ENCODE results near the gene C1QTNF12.

The C1QTNF12 gene

DNA sequence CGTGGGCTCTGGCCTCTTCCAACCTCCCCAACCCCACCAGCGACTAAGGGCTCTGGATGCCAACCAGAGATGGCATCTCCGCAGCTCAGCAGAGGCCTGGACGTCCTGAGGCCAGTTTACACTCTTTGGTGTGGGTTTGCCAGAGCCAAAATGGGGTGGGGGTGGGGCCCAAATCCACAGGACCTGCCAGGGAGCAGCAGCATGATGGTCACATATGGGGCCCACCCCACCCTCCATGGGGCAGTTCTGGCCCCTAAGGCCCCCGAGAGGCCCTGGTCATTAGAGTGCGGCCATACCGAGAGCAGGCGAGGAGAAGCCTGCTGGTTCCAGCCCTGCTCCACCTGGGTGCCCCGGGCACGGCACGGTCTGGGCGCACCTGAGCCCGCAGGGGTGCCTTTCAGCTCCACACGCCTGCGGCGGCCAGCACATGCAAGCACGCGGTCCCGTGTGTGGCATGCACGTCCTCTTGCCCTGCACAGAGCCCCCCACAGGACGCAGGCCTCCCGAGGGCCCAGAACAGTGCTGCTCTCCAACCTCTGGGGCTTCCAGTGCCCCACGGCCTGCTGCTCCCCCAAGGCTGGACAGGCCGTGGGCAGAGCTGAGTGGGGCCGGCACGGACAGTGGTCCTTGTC, 4.8 kb downstream of the C1QTNF12 start:
- no peak for DNase-seq (ENCODE audit: extremely low read depth in 1 of 2, low read depth in 1 of 2)

DNA sequence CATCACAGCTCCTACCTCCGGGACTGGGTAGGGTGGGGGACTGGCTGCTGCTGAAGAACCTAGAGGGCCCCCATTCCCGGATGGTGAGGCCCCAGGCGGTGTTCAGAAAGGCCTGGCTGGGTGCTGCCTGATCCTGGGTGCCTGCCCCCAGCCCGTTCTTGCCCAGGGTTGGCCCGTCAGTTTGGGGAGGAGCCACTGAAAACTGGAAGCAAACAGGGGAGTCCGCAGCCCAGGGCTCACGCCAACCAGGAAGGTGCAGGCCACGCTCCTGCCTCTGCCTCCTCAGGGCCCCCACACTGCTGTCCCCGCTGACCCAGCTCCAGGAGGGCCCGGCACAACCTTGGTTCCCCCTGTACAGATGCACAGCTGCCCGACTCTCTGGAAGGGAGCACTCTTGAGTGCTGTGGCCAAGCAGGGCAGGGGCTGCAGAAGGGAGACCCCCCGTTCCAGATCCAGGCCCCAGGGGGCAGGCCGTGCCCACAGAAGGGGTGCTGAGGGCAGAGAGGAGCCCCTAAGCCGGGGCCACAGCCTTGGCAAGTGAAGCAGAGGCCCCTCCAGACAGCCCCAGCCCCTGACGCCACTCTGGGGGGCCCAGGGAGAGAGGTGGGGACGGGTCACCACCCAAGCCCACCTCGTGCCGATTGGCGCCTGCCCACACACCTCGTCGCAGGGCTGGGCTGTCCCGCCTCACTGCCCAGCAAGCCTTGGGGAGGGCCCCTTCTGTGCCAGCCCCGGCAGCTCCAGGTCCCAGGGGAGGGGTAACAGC, 5.5 kb downstream of the C1QTNF12 start:
- DNase-seq (ENCODE audit: extremely low read depth in 1 of 2, low read depth in 1 of 2) = no peak

DNA sequence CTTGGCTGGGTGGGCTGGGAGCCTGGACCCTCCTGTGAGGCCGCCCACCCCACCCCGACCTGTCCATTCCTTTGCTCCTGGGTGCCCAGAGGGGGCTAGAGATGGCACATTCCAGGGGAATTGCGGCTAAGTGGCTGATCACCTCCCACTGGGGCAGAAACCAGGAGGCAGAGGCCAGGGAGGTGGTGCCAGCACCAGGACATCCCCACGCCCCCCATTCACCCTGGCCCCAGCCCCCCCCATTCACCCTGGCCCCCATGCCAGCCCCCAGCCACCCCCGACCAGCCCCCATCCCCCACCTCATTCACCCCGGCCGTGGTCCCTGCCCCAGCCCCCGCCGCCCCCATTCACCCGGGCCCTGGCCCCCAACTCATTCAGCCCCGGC, 6.2 kb downstream of the C1QTNF12 start:
- DNase-seq (ENCODE audit: extremely low read depth in 1 of 2, low read depth in 1 of 2) = no peak

DNA sequence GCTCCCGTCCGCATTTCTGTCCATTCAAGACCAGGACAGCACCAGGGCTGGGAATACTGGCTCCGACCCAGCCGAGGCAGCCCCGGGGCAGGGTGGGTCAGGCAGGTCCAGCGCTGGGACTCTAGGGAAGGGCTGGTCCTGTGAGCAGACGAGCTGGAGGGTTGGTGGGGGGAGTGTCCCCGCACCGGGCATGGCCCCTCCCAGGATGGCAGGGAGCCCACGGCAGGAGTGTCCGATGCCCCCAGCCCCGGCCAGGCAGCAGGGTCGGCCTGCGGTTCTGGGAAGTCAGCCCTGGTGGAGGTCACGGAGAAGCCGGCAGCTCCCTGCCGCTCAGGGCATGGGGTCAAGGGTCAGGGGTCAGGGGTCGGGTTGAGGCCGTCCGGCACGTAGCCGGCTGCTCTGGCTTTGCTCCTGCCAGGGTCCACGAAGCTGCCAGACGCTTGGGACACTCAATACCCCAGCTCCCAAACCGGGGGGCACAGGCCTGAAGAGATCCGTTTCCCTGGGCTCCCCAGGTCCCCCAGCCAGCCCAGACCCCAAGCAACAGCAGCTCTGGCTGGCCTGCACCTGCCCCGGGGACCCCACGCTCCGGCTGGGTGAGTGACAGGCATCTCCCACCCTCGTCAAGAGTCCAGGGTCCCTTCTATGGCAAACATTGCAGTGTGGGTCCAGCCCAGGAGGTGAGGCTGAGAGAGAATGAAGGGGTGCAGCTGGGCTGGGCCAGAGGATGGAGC, 6.7 kb downstream of the C1QTNF12 start:
- DNase-seq (ENCODE audit: extremely low read depth in 1 of 2, low read depth in 1 of 2) = no peak

DNA sequence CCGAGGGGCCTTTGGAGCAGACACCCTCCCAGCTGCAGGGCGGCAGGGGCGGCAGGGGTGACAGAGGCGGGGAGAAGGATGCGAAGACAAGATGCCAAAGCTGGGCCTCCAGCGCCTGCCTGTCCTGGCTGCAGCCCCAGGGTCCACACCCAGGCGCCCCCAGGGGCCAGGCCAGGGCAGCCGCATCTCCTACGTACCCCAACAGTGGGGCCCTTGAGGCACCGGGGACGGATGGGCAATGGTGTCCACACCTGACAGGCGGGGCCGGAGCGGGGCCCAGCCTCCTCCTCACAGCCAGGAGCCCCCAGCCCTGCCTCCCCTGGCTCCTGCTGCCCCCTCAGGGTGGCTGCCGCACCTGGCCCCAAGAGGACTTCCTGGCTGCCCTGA, 7.3 kb downstream of the C1QTNF12 start:
- no peak for DNase-seq (ENCODE audit: extremely low read depth in 1 of 2, low read depth in 1 of 2)

DNA sequence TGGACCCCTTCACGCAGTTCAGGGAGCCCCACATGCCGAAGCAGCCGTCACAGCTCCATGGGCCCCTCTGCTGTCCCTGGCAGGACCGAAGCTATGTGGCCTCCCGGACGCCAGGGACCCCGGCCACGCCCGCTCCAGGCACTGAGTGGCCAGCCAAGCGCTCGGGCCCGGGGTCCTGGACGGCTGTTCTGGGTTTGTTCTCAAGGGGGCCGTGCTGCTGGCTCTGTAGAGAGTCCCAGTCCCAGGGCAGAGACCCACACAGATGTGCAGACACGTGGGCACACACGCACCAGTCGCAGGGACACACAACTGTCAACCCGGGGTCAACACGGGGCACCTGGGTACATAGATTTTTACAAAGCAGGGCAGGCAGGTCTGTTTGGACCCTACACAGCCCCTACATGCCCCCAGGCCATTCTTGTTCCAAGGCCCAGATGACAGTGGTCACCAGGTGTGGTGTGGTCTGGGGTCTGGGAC, 7.8 kb downstream of the C1QTNF12 start:
- no peak for DNase-seq (ENCODE audit: extremely low read depth in 1 of 2, low read depth in 1 of 2)

DNA sequence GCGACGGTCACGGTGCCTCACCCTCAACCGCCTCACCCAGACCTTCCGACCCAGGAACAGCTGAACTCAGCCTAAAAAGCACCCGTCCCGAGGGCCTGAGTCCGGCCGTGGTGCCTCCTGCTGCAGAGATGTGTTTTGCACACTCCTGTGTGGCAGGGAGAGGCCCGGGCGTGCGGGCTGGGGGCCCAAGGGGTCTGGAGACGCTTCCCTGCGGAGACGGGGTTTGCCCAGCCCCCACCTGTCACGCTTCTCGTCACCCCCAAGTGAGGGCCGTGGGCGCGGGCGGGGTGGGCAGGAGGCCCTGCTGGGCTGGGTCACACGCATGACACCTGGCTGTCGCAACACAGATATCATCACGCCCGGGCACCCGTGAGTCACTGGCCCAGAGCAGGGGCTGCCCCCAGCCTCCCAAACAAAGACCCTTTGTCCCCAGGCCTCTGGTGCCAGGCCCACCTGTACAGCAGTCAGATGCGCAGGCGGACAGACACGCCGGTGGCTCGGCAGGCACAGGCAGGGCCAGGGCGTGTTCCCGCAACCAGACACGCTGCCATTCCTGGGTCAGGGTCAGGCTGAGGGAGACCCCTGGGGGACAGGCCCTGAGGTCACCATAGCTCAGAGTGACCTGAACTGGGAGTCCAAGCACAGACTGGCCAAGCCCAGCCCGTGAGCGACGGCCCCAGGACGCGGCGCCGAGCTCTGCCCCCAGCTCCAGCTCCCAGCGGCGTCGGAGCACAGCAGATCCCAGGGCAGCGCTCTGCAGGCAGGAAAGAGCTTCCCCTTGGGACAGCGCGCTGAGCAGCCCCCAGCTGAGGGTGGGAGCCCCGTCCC, 8.4 kb downstream of the C1QTNF12 start:
- DNase-seq (ENCODE audit: extremely low read depth in 1 of 2, low read depth in 1 of 2) = no peak

DNA sequence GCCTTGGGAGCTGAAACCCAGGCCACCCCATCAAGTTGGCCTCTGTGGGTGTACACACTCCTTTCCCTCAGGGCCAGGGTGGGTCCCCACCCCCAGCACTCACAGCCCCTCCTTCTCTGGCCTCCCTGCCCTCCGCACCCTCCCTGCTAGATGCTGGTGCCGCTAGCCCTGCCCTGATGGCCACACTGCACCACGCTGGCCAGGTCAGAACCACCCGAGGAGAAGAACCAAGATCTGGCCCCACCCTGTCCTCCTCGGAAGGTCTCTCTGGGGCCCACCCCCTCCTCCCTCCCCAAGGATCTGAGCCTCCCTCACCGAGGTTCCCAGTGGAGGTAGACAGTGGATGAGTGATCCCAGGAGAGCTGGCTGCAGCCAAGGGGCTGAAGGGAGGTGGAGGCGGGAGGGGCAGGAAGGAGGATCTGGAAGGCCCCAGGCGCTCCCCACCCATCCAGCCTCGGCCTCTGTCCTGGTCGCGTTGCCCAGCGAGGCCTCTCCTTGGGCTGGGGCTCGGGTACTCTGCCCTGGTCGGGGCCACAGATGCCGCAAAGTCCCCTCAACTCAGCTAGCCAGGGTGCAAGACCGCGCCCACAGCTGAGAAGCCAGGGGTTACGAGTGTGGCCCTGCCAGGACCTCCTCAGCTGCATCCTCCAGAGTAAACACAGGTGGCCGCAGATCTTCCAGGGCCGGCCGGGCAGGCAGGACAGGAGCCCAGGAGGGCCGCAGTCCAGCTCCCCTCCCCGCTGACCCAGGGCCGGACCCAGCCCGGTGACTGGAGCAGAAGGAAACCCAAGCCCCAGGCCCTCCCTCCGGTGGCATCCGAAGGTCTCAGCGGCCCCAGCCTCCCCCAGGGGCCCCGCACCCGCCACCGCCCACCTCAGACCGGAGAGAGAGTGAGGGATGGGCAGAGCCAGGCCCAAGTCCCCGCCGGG, 9.3 kb downstream of the C1QTNF12 start:
- DNase-seq (ENCODE audit: extremely low read depth in 1 of 2, low read depth in 1 of 2) = no peak

DNA sequence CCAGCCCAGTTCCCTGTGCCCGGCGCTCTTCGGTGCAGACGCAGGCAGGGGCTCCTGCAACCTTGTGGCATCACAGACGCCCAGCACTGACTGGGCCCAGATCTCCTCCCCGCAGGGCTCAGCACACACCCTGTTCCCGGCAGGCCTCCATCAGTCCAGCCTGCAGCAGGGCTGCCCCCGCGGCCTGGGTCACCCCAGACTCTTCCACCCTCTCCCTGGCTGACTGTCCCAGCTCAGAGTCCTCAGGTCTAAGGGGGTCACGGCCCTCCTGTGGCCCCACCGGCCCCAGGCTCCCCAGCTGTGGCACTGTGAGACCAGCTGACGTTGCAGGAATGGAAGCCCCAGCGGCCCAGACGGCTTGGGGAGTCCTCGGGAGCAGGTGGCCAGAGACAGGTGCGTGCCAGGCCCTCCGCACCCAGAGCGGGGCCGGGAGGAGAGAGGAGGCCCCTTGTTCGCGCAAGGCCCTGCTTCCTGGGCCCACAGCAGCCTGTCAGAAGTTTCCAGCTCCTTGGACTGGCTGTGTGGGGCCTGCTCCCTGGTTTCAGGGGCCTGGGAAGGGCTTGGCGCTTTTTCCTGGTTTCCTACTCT, 10.3 kb downstream of the C1QTNF12 start:
- no peak for DNase-seq (ENCODE audit: extremely low read depth in 1 of 2, low read depth in 1 of 2)

DNA sequence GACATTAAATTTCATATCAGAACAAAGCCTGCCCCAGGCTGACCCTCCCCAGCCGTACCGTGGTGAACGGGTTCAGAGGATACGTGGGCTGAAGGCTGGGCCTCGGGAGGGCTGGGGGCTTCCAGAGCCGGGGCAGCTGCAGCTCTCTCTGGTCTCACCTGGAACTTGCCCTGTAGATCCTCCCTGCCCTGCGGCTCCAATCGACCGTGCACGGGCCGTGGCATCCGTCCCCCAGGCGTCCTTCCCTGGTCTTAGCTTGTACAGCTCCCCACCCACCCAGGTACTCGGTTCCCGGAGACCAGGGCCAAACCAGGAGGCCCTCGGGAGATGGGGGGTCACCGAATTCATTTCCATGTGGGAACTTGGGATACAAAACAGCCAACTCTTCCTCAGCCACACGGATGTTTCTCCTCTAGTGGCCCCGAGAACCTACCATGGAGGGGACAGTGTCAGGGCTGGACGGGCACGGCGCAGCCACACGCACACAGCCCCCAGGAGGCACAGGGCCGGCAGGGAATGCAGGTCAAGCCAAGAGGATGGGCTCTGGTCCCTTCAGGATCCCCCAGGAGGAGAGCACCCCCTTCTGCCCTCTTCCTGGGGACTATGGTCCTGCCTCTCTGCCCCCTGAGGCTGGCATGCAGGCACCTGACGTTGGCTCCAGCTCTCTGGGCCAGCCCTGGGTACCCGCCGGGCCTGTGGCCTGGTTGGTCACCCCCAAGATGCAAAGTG, 11.3 kb downstream of the C1QTNF12 start:
- DNase-seq (ENCODE audit: extremely low read depth in 1 of 2, low read depth in 1 of 2) = no peak

DNA sequence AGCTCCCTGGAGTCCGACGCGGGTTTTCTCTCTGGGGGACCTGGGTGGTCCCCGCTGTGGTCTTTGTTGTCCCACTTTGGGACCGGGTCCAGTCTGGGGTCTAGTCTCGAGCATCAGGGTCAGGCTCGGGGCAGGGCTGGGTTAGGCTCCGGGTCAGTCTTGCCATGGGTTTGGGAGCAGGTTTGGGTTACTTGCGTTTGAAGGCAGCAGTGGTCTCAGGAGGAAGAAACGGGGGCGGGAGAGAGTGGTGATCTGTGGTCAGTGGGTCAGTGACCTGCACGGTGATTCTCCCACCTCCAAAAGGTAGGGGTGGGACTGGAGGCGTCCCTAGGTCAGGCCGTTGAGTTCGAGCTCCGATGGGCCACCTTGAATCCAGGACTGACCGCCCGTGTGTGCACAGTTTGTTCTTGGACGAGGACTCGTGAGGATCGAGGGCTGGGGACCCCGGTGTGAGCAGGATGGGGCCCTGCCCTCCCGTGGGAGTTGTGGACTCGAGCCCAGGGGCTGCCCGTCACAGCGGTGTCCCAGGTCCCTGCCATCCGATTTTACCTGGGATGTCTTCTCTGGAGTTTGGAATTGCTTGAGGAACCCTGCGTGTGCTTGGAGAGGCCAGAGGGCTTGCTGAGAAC, 12.2 kb downstream of the C1QTNF12 start:
- no peak for DNase-seq (ENCODE audit: extremely low read depth in 1 of 2, low read depth in 1 of 2)

DNA sequence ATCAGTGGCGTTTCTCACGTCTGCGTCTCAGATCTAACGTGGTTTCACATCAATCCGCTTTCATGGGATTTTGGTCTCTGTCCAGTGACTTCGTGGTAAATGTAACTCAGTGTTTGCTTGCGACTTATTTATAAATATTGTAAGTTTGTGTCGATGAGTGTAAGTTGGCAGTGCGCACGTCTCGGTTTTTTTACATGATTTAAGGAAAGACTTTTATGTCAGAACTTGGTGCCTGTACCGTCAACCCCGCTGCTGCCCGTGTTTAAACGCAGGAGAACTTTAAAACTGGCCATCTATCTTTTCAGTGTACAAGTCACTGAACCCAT, 13.0 kb downstream of the C1QTNF12 start:
- no peak for DNase-seq (ENCODE audit: extremely low read depth in 1 of 2, low read depth in 1 of 2)

DNA sequence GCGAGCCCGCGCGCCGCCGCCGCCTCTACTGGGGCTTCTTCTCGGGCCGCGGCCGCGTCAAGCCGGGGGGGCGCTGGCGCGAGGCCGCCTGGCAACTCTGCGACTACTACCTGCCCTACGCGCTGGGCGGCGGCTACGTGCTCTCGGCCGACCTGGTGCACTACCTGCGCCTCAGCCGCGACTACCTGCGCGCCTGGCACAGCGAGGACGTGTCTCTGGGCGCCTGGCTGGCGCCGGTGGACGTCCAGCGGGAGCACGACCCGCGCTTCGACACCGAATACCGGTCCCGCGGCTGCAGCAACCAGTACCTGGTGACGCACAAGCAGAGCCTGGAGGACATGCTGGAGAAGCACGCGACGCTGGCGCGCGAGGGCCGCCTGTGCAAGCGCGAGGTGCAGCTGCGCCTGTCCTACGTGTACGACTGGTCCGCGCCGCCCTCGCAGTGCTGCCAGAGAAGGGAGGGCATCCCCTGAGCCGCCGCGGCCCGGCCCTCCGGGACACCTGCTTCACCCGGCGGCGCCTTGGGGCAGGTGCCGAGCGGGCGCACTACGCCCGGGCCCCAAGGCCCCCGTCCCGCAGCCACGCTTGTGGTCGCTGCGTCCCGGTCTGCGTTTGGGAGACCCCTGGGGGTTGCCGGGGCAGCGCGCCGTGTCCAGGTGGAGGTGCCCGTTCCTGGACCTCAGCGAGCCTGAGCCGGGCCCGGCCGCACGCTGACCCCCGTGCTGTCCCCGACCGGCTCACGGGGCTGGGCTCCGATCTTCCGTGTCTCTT, 13.5 kb downstream of the C1QTNF12 start:
- DNase-seq (ENCODE audit: extremely low read depth in 1 of 2, low read depth in 1 of 2) = no peak

DNA sequence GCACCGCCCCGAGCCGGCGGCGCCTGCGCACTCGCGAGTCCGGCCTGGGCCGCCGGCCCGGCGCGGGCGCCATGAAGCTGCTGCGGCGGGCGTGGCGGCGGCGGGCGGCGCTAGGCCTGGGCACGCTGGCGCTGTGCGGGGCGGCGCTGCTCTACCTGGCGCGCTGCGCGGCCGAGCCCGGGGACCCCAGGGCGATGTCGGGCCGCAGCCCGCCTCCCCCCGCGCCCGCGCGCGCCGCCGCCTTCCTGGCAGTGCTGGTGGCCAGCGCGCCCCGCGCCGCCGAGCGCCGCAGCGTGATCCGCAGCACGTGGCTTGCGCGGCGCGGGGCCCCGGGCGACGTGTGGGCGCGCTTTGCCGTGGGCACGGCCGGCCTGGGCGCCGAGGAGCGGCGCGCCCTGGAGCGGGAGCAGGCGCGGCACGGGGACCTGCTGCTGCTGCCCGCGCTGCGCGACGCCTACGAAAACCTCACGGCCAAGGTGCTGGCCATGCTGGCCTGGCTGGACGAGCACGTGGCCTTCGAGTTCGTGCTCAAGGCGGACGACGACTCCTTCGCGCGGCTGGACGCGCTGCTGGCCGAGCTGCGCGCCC, 14.2 kb downstream of the C1QTNF12 start, which contains the start of gene B3GALT6:
Gene B3GALT6 (plus strand): TSS at position 30 of the 588 bp plus-strand sequence. CDS start 42 bp downstream, at position 72.
- DNase-seq (ENCODE audit: extremely low read depth in 1 of 2, low read depth in 1 of 2) = no peak

DNA sequence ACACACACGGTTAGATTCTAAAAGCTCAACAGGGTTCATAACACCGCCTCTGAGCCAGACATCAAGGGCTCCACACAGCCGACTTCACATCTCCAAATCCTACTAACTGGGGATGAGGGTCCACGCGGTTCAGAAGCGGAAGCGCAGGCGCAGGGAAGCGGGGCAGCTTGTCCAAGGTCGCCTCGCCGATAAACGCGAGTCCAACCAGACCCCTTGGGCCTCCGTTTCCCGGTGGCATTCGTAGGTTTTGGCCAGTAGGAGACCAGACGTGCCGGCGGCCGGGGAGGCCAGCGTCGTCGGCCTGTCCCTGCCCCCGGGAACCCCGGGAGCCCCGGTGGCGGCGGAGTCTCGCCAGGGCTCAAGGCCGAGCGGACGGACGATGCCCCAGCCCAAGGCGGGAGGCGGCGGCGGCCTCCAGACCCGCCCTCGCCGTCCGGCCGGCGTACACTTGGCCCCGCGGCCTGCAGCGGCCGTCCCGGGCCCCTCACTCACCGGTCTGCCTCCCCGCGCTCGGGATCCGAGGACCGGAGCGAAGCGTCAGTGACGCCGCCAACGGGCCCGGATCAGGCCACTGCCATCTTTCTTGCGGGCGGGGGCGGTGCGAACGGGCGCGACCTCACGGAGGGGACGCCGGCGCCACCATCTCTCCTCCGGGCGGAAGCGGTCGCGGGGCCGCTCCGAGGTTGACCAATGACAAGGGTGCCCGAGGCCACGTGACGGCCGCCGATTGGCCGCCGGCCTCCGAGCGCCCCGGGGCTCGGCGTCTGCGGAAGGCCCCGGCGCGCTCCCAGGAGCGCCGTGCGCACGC, 14.9 kb downstream of the C1QTNF12 start, which contains the start of gene SDF4:
Gene SDF4 (minus strand): TSS at position 602 of the 808 bp plus-strand sequence. CDS start 3,229 bp downstream, outside the sequence.
- peak; percentile 89 to 96 for DNase-seq (ENCODE audit: extremely low read depth in 1 of 2, low read depth in 1 of 2)

DNA sequence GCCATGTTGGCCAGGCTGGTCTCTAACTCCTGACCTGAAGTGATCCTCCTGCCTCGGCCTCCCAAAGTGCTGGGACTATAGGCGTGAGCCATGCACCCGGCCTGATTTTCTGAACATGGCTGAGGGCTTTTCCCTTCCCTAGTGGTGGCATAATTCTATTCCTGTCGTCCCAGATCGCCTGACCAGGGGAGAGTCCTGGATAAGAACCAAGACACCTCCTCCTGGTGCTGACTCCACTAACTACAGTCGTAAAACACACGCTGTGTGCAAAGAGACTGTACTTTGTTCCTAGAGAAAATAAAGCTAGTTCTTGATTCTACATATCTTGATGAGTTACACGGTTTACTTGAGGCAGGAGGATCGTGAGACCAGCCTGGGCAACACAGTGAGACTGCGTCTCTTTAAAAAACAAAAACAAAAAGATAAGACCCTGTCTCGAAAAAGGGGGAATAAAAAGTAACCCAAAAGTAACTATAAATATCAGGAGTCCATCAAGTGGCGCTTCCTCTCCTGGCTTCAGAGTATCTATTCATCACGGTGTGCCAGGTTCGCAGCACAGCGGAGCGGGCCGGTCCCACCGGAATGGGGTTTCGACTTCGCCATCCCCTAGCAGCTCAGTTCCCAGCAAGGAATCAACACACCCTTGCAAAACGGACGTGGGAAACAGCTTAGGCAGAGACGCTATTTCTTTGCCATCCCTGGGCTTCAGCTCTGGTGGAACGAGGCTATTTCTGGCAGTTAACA, 15.7 kb downstream of the C1QTNF12 start:
- DNase-seq (ENCODE audit: extremely low read depth in 1 of 2, low read depth in 1 of 2) = no peak

Measured in activated CD8-positive, alpha-beta memory T cell treated with anti-CD3 and anti-CD28 coated beads for 1 hour (primary cell).